Stimulated activated CD4-positive, alpha-beta T cell treated with anti-CD3 and anti-CD28 coated beads, Interleukin-4, amount 100 ng/mL, for 4 hours (primary cell): ENCODE measurements around the gene ADRA2C.

Experiments
- DNase-seq, 2 experiments: peaks; one replicate each; pipeline ENCODE4 v3.0.0-alpha.2; 2020

The ADRA2C gene

DNA sequence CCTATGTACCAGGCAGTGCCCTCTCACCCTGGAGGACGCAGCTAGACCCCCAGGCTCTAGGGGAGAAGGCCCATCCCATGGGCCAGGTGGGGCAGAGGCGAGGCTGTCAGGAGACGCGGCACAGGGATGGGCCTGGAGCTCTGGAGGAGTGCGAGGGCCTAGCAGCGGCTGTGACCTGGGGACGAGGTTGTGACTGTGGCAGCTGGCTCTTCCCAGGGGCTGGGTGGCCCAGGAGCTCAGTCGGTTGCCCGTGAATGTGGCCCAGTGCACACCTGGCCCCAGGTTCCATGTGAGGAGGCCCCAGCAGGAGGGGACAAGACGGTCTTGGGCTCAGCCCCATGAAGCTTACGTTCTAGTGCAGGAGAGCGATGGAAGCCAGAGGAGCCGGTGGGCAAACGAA, 31.0 kb upstream of the ADRA2C start:
- DNase-seq: no peak

GRCh38 chr4:3736290-3736689, 29.9 kb upstream of the ADRA2C start:
- DNase-seq: no peak

GRCh38 chr4:3736806-3737205, 29.4 kb upstream of the ADRA2C start:
- DNase-seq: no peak

DNA sequence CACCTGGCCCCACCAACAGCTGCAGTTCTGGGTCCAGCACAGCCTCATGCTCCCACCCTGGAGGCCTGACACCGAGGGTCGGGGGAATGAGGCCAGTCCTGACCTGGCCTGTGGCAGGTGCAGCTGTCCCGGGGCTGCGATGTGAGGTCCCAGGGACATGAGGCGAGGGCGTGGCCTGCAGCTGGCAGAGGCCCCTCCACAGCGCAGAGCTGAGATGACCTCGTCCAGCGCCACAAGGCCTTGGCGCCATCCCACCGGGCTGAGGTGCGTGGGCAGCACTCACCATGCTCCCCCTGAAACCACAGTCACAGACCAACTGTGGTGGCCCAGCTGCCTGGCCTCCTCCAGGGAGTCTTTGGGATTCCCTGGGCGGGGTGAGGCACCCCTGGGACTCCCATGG, 26.6 kb upstream of the ADRA2C start:
- DNase-seq: no peak

GRCh38 chr4:3740256-3740655, 25.9 kb upstream of the ADRA2C start:
- no peak for DNase-seq

- DNase-seq: no peak
Measured at GRCh38 chr4:3741217-3742011, 24.8 kb upstream of the ADRA2C start.

GRCh38 chr4:3742610-3743009, 23.6 kb upstream of the ADRA2C start:
- DNase-seq: no peak

GRCh38 chr4:3744232-3744631, 22.0 kb upstream of the ADRA2C start:
- DNase-seq: no peak

DNA sequence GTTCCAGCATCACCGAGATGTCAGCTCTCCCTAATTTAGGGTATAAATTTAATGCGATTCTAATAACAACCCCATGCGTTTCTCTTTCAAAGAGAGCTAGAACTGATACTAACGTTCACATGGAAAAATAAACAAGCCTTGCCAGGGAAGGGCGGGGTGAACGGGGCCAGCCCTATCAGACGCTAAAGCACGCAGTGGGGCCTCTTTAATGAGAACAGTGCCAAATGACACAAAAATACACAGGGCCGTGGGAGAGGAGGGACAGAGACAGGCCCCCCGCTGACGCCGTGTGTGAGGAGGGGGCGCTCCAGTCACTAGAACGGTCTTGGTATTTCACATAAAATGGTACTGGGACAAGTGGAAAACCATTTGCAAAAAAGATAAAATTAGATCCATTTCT, 21.3 kb upstream of the ADRA2C start:
- no peak for DNase-seq

GRCh38 chr4:3745886-3746656, 20.1 kb upstream of the ADRA2C start:
- no peak for DNase-seq

GRCh38 chr4:3746701-3747580, 19.2 kb upstream of the ADRA2C start:
- no peak for DNase-seq

DNA sequence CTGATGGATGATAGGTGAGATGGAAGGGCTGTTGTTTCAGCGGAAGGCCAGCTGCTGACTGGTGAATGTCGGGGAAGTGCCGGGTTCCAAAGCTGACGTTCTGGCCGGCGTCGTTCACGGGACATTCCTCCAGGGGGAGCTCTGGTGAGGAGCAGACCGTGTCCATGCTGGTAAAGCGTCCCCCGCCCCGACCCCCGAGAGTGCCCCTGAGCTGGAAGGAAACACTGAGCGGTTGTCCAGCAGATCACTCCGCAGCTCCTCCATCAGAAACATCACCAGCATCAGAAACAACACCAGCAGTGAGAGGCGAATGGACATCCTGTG, 18.6 kb upstream of the ADRA2C start:
- no peak for DNase-seq

- no peak for DNase-seq
Measured at GRCh38 chr4:3748136-3748898, 17.9 kb upstream of the ADRA2C start.

- DNase-seq: no peak
Measured at GRCh38 chr4:3749081-3749480, 17.1 kb upstream of the ADRA2C start.

GRCh38 chr4:3750334-3750733, 15.9 kb upstream of the ADRA2C start:
- DNase-seq: no peak

DNA sequence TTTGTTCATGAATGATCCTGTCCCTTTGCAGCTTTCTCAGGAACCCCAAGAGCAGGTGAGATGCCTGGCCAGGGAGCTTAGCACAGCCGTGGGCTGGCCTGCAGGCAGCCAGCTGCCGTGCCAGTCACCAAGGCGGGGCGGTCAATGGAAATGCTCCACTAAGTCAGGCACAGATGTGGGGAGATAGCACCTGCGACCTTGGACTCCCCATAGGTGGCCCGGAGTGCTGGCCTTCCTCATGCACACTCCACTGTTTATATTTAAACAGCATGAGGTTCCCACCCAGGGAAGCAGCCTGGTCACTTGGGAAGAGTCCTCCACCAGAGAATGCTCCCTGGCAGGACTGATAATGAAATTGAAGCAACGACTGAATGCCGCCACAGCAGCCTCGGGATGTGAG, 14.2 kb upstream of the ADRA2C start:
- no peak for DNase-seq

DNA sequence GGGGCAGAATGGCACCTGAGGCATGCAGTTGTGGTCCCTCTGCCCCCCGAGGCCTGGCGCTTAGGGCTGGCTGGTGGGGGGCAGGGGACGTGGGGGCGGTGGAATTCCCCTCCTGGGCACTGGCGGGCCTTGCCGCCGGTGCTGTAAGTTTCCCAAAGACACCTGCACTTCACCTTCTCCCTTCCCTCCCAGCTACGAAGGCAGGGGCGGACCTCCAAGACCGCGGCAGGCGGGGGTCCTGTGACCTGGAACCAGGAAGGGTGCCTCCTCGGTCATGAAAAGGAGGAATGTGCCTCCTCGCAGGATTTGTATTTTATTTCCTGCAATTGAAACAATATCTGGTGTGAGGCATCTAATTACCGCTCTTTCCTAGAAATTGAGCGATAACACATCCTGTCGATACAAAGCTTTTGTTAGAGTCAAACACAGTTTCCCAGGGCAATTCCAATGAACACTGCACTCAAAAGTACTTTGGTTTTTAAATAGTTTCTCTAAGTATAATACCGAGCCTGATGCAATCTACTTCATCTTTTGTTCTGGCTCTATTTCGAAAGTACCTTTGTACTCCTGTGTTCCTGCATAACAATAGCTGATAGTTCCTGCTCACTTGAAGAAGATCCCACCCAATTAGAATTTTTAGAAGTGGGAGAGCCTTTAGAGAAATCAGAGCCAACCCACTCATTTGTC, 12.3 kb upstream of the ADRA2C start:
- DNase-seq: no peak

DNA sequence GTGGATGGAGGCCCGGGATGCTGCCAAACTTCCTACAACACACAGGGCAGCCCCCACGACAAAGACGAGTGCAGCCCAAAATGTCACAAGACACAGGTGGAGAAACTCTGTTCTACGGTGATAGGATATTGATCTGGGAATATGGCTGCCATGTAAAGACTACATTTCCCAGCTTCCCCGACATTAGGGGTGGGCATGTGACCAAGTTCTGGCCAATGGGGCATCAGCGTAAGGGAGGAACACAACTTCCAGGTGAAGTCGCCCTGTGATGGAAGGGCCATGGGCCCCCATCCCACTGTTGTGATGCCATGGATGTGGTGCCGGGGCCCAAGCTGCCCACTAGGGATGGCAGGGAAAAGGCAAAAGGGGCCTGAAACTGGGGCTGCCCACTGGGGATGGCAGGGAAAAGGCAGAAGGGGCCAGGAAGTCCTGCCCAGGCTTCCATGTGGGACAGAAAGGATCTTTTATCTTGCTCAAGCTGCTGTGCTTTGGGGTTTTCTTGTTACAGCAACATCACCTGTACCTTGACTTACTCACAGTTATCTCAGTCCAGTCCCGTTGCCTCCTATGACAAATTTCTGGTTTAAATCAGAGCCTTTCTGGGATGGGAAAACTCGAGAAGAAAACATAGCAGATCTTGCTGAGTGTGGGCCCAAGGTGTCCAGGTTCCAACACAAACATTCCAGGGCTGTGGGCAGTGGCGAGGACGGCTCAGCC, 9.7 kb upstream of the ADRA2C start:
- no peak for DNase-seq

GRCh38 chr4:3759236-3759635, 6.9 kb upstream of the ADRA2C start:
- DNase-seq: no peak

DNA sequence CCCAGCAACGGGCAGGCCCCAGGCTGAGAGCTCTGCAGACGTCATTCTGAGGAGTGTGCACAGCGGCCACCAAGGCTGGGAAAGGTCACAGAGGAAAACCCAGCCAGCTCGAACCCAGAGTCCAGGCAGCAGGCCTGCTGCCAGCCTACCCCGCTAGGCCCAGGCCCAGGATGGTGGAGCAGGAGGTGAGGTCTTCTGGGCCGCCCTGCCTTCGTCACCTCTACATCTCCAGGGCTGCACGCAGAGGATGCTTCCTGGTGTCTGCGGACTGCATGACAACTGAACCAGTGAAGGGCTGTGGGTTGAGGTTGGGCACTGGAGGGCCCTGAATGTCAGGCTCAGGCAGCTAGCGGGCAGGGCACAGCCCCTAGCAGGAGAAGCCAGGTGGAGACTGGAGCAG, 5.8 kb upstream of the ADRA2C start:
- DNase-seq: no peak

DNA sequence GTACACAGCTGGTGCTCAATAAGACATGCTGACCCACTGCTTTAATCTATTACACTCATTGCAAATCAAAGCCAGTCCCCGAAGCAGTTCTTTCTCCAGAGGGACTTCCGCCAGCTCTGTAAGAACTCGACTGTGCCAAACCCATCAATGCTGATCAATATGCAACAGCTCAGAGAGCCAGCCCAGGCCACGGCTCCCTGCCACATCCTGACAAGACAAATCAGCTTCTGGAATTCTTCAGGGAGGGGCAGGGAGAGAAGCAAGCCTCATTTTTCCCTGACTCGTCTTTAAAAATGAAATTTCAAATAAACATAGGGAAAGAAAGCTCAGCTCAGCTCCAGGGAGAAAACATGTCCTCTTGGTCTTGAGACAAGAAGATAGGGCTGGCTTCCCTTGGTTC, 5.3 kb upstream of the ADRA2C start:
- no peak for DNase-seq

GRCh38 chr4:3762264-3762663, 3.9 kb upstream of the ADRA2C start:
- no peak for DNase-seq
